GM23338 (cell line): ENCODE results near the gene SLC6A8. TPM values are rescaled to one million over a fixed set of nuclear protein-coding genes. Genes with fewer than 3 reads are reported as not detected.
A peak's percentile ranks its signal among the peaks of the same experiment; 100 is the strongest.

Experiments
- ATAC-seq: fragments of 200-7000 bp; cut with Tn5 transposase; 3 replicates; pipeline ENCODE4 v1.9.1; 2020
- DNase-seq: peaks from one replicate; pipeline ENCODE4 v3.0.0-alpha.2; 2015; ENCODE audit warnings: low spot score
- H2AFZ ChIP-seq: fragments of 200-600 bp; sonication (generic); 2 replicates; pipeline ENCODE4 v1.8.0; 2016; ENCODE audit warnings: antibody characterized with exemption, mild to moderate bottlenecking, moderate library complexity
- H3F3A ChIP-seq: fragments of 200-600 bp; sonication (generic); replicated peaks from 2 replicates; pipeline ENCODE4 v1.8.0; 2017; ENCODE audit warnings: antibody characterized with exemption, mixed run types, low read depth
- H3K27ac ChIP-seq: fragments of 200-600 bp; sonication (generic); 2 replicates; pipeline ENCODE4 v1.6.1; 2016; ENCODE audit warnings: low read depth
- H3K27me3 ChIP-seq: fragments of 200-600 bp; sonication (generic); 2 replicates; pipeline ENCODE4 v1.8.0; 2016; ENCODE audit warnings: mild to moderate bottlenecking, mixed run types, moderate library complexity; ENCODE audit not compliant: insufficient read depth
- H3K36me3 ChIP-seq: fragments of 200-600 bp; sonication (generic); 2 replicates; pipeline ENCODE4 v1.8.0; 2016; ENCODE audit warnings: mild to moderate bottlenecking; ENCODE audit not compliant: insufficient read depth
- H3K4me1 ChIP-seq: fragments of 200-600 bp; sonication (generic); 2 replicates; pipeline ENCODE4 v1.8.0; 2016; ENCODE audit warnings: mild to moderate bottlenecking, moderate library complexity; ENCODE audit not compliant: insufficient read depth
- H3K4me2 ChIP-seq: fragments of 200-600 bp; sonication (generic); 2 replicates; pipeline ENCODE4 v1.7.1; 2017; ENCODE audit warnings: mixed run types
- H3K4me3 ChIP-seq: fragments of 200-600 bp; sonication (generic); 2 replicates; pipeline ENCODE4 v1.6.1; 2016; ENCODE audit warnings: mixed run types
- H3K79me2 ChIP-seq: fragments of 200-600 bp; sonication (generic); replicated peaks from 2 replicates; pipeline ENCODE4 v1.8.0; 2017; ENCODE audit warnings: mild to moderate bottlenecking; ENCODE audit not compliant: insufficient read depth
- H3K9me2 ChIP-seq: fragments of 200-600 bp; sonication (generic); 2 replicates; pipeline ENCODE4 v1.8.0; 2017; ENCODE audit not compliant: insufficient read depth
- H4K20me1 ChIP-seq: fragments of 200-600 bp; sonication (generic); replicated peaks from 2 replicates; pipeline ENCODE4 v1.8.0; 2017; ENCODE audit warnings: mild to moderate bottlenecking; ENCODE audit not compliant: insufficient read depth
- H3K27ac Mint-ChIP-seq: 2 replicates; pipeline ENCODE4 v1.8.0; 2020; ENCODE audit warnings: inconsistent platforms, mild to moderate bottlenecking, moderate library complexity, mixed read lengths
- H3K27me3 Mint-ChIP-seq: 3 replicates; pipeline ENCODE4 v1.8.0; 2022; ENCODE audit warnings: low read depth, mild to moderate bottlenecking, moderate library complexity, mixed read lengths, inconsistent platforms; ENCODE audit not compliant: insufficient read depth, poor library complexity
- H3K36me3 Mint-ChIP-seq: 3 replicates; pipeline ENCODE4 v1.8.0; 2021; ENCODE audit warnings: low read depth, mild to moderate bottlenecking, inconsistent platforms, moderate library complexity, mixed read lengths
- H3K4me1 Mint-ChIP-seq: 3 replicates; pipeline ENCODE4 v1.8.0; 2020; ENCODE audit warnings: mild to moderate bottlenecking, inconsistent platforms, mixed read lengths
- H3K4me3 Mint-ChIP-seq: 3 replicates; pipeline ENCODE4 v1.8.0; 2021; ENCODE audit warnings: moderate library complexity, mild to moderate bottlenecking, inconsistent platforms, mixed read lengths
- H3K9me3 Mint-ChIP-seq: 3 replicates; pipeline ENCODE4 v1.8.0; 2020; ENCODE audit warnings: moderate library complexity, mild to moderate bottlenecking, inconsistent platforms, mixed read lengths
- CREB1 ChIP-seq: fragments of 250-450 bp; sonication (Bioruptor Pico); IDR thresholded peaks from 2 replicates; pipeline ENCODE4 v1.5.0; 2020; ENCODE audit warnings: low read depth, mild to moderate bottlenecking, moderate library complexity
- CTCF ChIP-seq, 2 experiments: fragments of 200-600 bp in 1 of 2; sonication (generic) in 1 of 2; conservative IDR thresholded peaks; 2 replicates each; pipeline versions ENCODE4 v1.5.1 to v1.6.1; 2016 to 2017; ENCODE audit warnings: antibody characterized with exemption in 2 of 2, low read depth in 2 of 2, mild to moderate bottlenecking in 2 of 2, moderate library complexity in 1 of 2
- ETS1 ChIP-seq: IDR thresholded peaks from 2 replicates; pipeline ENCODE4 v1.6.1; 2016; ENCODE audit warnings: antibody characterized with exemption
- EZH2 ChIP-seq: fragments of 200-600 bp; sonication (generic); IDR thresholded peaks from one replicate; pipeline ENCODE4 v1.8.0; 2017; ENCODE audit warnings: antibody characterized with exemption, mild to moderate bottlenecking, low read depth; ENCODE audit not compliant: unreplicated experiment
- EZH2phosphoT487 ChIP-seq: fragments of 200-600 bp; sonication (generic); IDR thresholded peaks from one replicate; pipeline ENCODE4 v1.8.1; 2018; ENCODE audit warnings: antibody characterized with exemption; ENCODE audit not compliant: unreplicated experiment
- JUNB ChIP-seq: IDR thresholded peaks from one replicate; pipeline ENCODE4 v1.6.1; 2016; ENCODE audit warnings: antibody characterized with exemption; ENCODE audit not compliant: unreplicated experiment
- NANOG ChIP-seq: IDR thresholded peaks from 2 replicates; pipeline ENCODE4 v1.6.1; 2016; ENCODE audit warnings: antibody characterized with exemption, borderline replicate concordance
- REST ChIP-seq: IDR thresholded peaks from one replicate; pipeline ENCODE4 v1.6.1; 2018; ENCODE audit warnings: antibody characterized with exemption; ENCODE audit not compliant: unreplicated experiment
- STAT1 ChIP-seq: IDR thresholded peaks from one replicate; pipeline ENCODE4 v1.6.1; 2016; ENCODE audit warnings: antibody characterized with exemption; ENCODE audit not compliant: unreplicated experiment
- ZNF331 ChIP-seq: fragments of 250-450 bp; sonication (Bioruptor Pico); IDR thresholded peaks from 2 replicates; pipeline ENCODE4 v1.5.0; 2020; ENCODE audit warnings: low read depth, mild to moderate bottlenecking, moderate library complexity
- polyA plus RNA-seq: library from polyadenylated mRNA; unstranded; fragments of >200 nt; fragmentation: Nextera tagmentation; extraction: Ambion mirVana; gene quantifications from 2 replicates; pipeline ENCODE4 v1.2.1, GENCODE V29; 2016
- total RNA-seq: library from RNA; depleted of rRNA; stranded (reverse); fragments of >200 nt; shearing (Covaris generic); gene quantifications from 2 replicates; pipeline ENCODE4 v1.2.3, GENCODE V29; 2014

Gene SLC6A8
- total and polyA plus RNA-seq, 2 experiments from 2014 or later = 19.5 to 68.6 TPM

- Mint-ChIP-seq H3K27ac (no peak overlapping the region), H3K4me3 (no peak overlapping the region), H3K36me3 (no peaks in the 10 kb centered on the region), H3K4me1 (no peaks in the 10 kb centered on the region; the same call in 2 of the 3 replicates), H3K27me3 (peaks cover 6% of the 10 kb centered on the region), H3K9me3 (no peaks in the 10 kb centered on the region; the same call in 2 of the 3 replicates)
- Histone ChIP-seq H3K36me3 (no peaks in the 10 kb centered on the region), H3K4me1 (no peaks in the 10 kb centered on the region), H3K79me2 (no peaks in the 10 kb centered on the region), H3K9me2 (no peaks in the 10 kb centered on the region), H4K20me1 (no peaks in the 10 kb centered on the region), H3K4me2 (no peak overlapping the region), H3F3A (no peaks in the 10 kb centered on the region), H2AFZ (no peak overlapping the region), H3K27me3 (peaks cover 13% of the 10 kb centered on the region), H3K27ac (no peak overlapping the region), H3K4me3 (no peak overlapping the region)
- TF ChIP-seq EZH2 = no peak
- DNase-seq = no peak
- ATAC-seq = no peak
Measured at GRCh38 chrX:153659268-153659667, 28.5 kb upstream of the SLC6A8 start.

GRCh38 chrX:153662266-153662665 lies 25.5 kb upstream of the SLC6A8 start:
- ATAC-seq (peak; percentile 91), DNase-seq (peak; percentile 81)
- H3K4me1 Mint-ChIP-seq = no peaks in the 10 kb centered on the region; the same call in 2 of the 3 replicates
- H3K36me3 Mint-ChIP-seq = no peaks in the 10 kb centered on the region
- peaks cover 6% of the 10 kb centered on the region for H3K27me3 Mint-ChIP-seq
- Histone ChIP-seq H3K4me2 (peak overlapping the region; percentile 57; the same call in 1 of the 2 replicates), H3K27ac (no peak overlapping the region), H2AFZ (0 out of 2 replicates have a peak overlapping the region, but pooled peaks have one; percentile 72), H3K4me3 (peak overlapping the region; percentile 34; the same call in 1 of the 2 replicates), H3K27me3 (peaks cover 13% of the 10 kb centered on the region), H3K9me2 (no peaks in the 10 kb centered on the region), H3F3A (no peaks in the 10 kb centered on the region), H3K36me3 (no peaks in the 10 kb centered on the region), H3K79me2 (no peaks in the 10 kb centered on the region), H3K4me1 (no peaks in the 10 kb centered on the region), H4K20me1 (no peaks in the 10 kb centered on the region)
- peak overlapping the region; percentile 57 for H3K4me3 Mint-ChIP-seq
- TF ChIP-seq CTCF (conservative IDR thresholded peaks at IDR 0.05; ENCODE audit: low read depth in 2 of 2) = peak; percentile 55 to 67
- TF ChIP-seq JUNB = no peak
- H3K27ac Mint-ChIP-seq = no peak overlapping the region
- no peaks in the 10 kb centered on the region for H3K9me3 Mint-ChIP-seq

GRCh38 chrX:153665726-153666306 lies 21.9 kb upstream of the SLC6A8 start:
- Mint-ChIP-seq H3K4me1 (peaks cover 2% of the 10 kb centered on the region; the same call in 1 of the 3 replicates), H3K36me3 (no peaks in the 10 kb centered on the region; the same call in 1 of the 3 replicates), H3K4me3 (no peak overlapping the region), H3K27me3 (peaks cover 9% of the 10 kb centered on the region), H3K9me3 (no peaks in the 10 kb centered on the region), H3K27ac (no peak overlapping the region)
- Histone ChIP-seq H3K79me2 (no peaks in the 10 kb centered on the region), H4K20me1 (no peaks in the 10 kb centered on the region), H3K4me1 (no peaks in the 10 kb centered on the region), H3K9me2 (no peaks in the 10 kb centered on the region), H3K4me3 (no peak overlapping the region), H3K27me3 (peaks cover 13% of the 10 kb centered on the region), H3K36me3 (no peaks in the 10 kb centered on the region), H3K4me2 (no peak overlapping the region), H3F3A (no peaks in the 10 kb centered on the region), H2AFZ (no peak overlapping the region), H3K27ac (no peak overlapping the region)
- ATAC-seq = no peak
- DNase-seq = no peak
- TF ChIP-seq ZNF331 (CRISPR knock-in tag) (no peak), CTCF (conservative IDR thresholded peaks at IDR 0.05; ENCODE audit: low read depth in 2 of 2) (no peak), CREB1 (CRISPR knock-in tag) (no peak), NANOG (no peak), EZH2phosphoT487 (no peak), STAT1 (no peak), REST (no peak), ETS1 (no peak), JUNB (no peak)
